ENCODE measurements around the gene OR10C1. TPM values are rescaled to one million over a fixed set of nuclear protein-coding genes. Genes with fewer than 3 reads are reported as not detected.

The OR10C1 gene
- total and polyA plus RNA-seq, 4 donors: not detected

DNA sequence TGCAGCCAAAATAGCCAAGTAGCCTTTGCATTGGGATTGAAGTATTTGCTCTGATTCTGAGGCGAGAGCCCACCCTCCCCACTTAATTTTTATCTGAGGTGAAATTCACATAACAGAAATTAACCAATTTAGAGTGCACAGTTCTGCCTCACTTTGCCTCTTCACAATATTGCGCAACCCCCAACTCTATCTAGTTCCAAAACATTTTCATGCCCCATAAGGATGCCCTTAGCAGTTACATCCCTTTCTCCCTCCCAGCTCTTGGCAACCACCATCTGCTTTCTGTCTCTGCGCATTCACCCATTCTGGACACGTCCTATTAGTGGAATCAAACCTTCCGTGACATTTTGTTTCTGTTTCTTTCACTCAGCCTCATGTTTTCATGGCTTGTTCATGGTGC is 39.6 kb downstream of the OR10C1 start:
- ATAC-seq (ENCODE audit: insufficient read depth, low FRiP score) (no peak), DNase-seq (no peak)
- H3K27ac ChIP-seq (ENCODE audit: low read depth in 1 of 2, low read length in 1 of 2): no peak overlapping the region
- no peak overlapping the region for H3K9ac ChIP-seq (ENCODE audit: insufficient read depth in 1 of 2, low read length in 2 of 2)
- no peaks in the 10 kb centered on the region for H3K36me3 ChIP-seq (ENCODE audit: control insufficient read depth in 4 of 4, insufficient read depth in 4 of 4, low read length in 4 of 4)
- TF ChIP-seq, protein P1, sequence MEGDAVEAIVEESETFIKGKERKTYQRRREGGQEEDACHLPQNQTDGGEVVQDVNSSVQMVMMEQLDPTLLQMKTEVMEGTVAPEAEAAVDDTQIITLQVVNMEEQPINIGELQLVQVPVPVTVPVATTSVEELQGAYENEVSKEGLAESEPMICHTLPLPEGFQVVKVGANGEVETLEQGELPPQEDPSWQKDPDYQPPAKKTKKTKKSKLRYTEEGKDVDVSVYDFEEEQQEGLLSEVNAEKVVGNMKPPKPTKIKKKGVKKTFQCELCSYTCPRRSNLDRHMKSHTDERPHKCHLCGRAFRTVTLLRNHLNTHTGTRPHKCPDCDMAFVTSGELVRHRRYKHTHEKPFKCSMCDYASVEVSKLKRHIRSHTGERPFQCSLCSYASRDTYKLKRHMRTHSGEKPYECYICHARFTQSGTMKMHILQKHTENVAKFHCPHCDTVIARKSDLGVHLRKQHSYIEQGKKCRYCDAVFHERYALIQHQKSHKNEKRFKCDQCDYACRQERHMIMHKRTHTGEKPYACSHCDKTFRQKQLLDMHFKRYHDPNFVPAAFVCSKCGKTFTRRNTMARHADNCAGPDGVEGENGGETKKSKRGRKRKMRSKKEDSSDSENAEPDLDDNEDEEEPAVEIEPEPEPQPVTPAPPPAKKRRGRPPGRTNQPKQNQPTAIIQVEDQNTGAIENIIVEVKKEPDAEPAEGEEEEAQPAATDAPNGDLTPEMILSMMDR (IDR thresholded peaks at IDR 0.05; ENCODE audit: control extremely low read depth, extremely low read depth): no peak
- H3K27me3 ChIP-seq (ENCODE audit: control insufficient read depth in 3 of 3, insufficient read depth in 3 of 3, low read length in 2 of 3): no peaks in the 10 kb centered on the region
- H3K4me1 ChIP-seq (ENCODE audit: control insufficient read depth in 5 of 5, insufficient read depth in 5 of 5, low read length in 5 of 5): no peaks in the 10 kb centered on the region
- WGBS, 2 donors: 87 to 92% methylated on average over 5 of the region's 5 CpGs
- no peak overlapping the region for H3K4me3 ChIP-seq
- H3K9me3 ChIP-seq (ENCODE audit: control insufficient read depth in 4 of 4, insufficient read depth in 3 of 4, low read length in 3 of 4): peaks cover 0 to 4% (median 1%) of the 10 kb centered on the region in 4 donors

DNA sequence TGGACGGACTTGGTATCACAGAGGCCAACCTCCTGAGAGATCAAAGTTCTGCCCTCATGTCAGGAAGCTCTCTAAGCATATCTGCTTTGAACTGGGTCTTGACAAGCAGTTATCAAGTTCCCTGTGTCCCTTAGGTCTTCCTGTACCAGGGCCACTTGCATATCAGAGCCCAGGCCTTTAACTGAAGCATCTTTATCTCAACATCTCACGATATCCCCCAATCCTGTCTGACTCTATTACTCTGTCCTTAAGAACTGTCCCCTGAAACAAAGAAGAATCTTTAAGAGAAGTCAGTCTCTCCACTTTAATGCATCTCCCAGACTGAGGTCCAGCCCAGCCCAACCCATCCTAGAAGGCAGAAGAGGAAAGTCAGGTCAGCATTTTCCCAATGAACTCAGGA is 40.5 kb downstream of the OR10C1 start:
- Histone ChIP-seq H3K4me3 (no peak overlapping the region), H3K27ac (ENCODE audit: low read depth in 1 of 2, low read length in 1 of 2) (no peak overlapping the region), H3K9ac (ENCODE audit: insufficient read depth in 1 of 2, low read length in 2 of 2) (no peak overlapping the region), H3K27me3 (ENCODE audit: control insufficient read depth in 3 of 3, insufficient read depth in 3 of 3, low read length in 2 of 3) (no peaks in the 10 kb centered on the region), H3K9me3 (ENCODE audit: control insufficient read depth in 4 of 4, insufficient read depth in 3 of 4, low read length in 3 of 4) (peaks cover 0 to 4% (median 1%) of the 10 kb centered on the region in 4 donors), H3K4me1 (ENCODE audit: control insufficient read depth in 5 of 5, insufficient read depth in 5 of 5, low read length in 5 of 5) (no peaks in the 10 kb centered on the region), H3K36me3 (ENCODE audit: control insufficient read depth in 4 of 4, insufficient read depth in 4 of 4, low read length in 4 of 4) (no peaks in the 10 kb centered on the region)
- no peak for DNase-seq
- TF ChIP-seq, protein P1 (IDR thresholded peaks at IDR 0.05; ENCODE audit: control extremely low read depth, extremely low read depth): no peak
- no peak for ATAC-seq (ENCODE audit: insufficient read depth, low FRiP score)
- WGBS, 2 donors: 70 to 83% methylated on average over 2 of the region's 2 CpGs

DNA sequence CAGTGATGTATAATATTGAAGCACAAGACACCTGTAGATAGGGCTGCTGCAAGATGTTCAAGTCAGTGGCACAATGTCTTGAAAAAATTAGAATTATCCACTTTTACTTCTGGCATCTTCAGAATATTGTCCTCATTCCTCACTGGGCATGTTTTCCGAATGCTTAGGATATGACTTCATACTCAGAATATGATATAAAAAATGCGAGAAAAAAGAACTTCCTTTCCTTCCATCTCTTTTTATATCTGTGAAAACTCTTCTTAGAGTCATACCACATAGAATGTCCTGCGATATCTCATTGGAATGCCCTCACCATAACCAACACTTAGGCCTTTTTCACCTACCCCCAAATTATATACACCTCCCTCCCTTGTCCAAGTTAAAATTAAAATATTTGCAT is 44.1 kb downstream of the OR10C1 start:
- H3K9ac ChIP-seq (ENCODE audit: insufficient read depth in 1 of 2, low read length in 2 of 2): no peak overlapping the region
- H3K9me3 ChIP-seq (ENCODE audit: control insufficient read depth in 4 of 4, insufficient read depth in 3 of 4, low read length in 3 of 4): peaks cover 0 to 4% (median 0%) of the 10 kb centered on the region in 4 donors
- no peak for ATAC-seq (ENCODE audit: insufficient read depth, low FRiP score)
- TF ChIP-seq, protein P1 (IDR thresholded peaks at IDR 0.05; ENCODE audit: control extremely low read depth, extremely low read depth): no peak
- 82 to 92% methylated on average over 3 of the region's 3 CpGs for WGBS, 2 donors
- H3K4me3 ChIP-seq: no peak overlapping the region
- no peaks in the 10 kb centered on the region for H3K36me3 ChIP-seq (ENCODE audit: control insufficient read depth in 4 of 4, insufficient read depth in 4 of 4, low read length in 4 of 4)
- no peaks in the 10 kb centered on the region for H3K4me1 ChIP-seq (ENCODE audit: control insufficient read depth in 5 of 5, insufficient read depth in 5 of 5, low read length in 5 of 5)
- DNase-seq: no peak
- H3K27ac ChIP-seq (ENCODE audit: low read depth in 1 of 2, low read length in 1 of 2): no peak overlapping the region
- peaks cover 0 to 2% (median 0%) of the 10 kb centered on the region in 3 donors for H3K27me3 ChIP-seq (ENCODE audit: control insufficient read depth in 3 of 3, insufficient read depth in 3 of 3, low read length in 2 of 3)

DNA sequence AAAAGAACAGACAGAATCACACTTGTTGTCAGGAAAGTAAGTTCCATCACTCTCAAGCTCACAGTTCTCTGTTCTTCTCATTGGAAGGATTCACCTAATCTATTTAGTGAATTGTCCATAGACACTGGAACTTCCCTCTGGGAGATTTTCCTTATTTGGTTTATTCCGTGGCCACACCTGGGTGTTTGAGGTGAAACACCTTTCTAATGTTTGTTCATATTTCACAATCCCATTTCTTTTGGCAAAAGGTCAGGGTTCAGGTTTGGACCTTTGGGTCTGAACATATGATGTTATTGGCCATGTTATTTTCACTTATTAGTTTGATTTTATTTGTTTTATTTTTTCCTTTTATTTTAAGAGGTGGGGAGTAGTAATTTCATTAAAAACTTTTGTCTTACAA is 44.6 kb downstream of the OR10C1 start:
- no peak for ATAC-seq (ENCODE audit: insufficient read depth, low FRiP score)
- peaks cover 0 to 4% (median 0%) of the 10 kb centered on the region in 4 donors for H3K9me3 ChIP-seq (ENCODE audit: control insufficient read depth in 4 of 4, insufficient read depth in 3 of 4, low read length in 3 of 4)

More for the DNA sequence above, 44.6 kb downstream of the OR10C1 start:
- Histone ChIP-seq H3K27ac (ENCODE audit: low read depth in 1 of 2, low read length in 1 of 2) (no peak overlapping the region), H3K4me1 (ENCODE audit: control insufficient read depth in 5 of 5, insufficient read depth in 5 of 5, low read length in 5 of 5) (no peaks in the 10 kb centered on the region), H3K9ac (ENCODE audit: insufficient read depth in 1 of 2, low read length in 2 of 2) (no peak overlapping the region), H3K36me3 (ENCODE audit: control insufficient read depth in 4 of 4, insufficient read depth in 4 of 4, low read length in 4 of 4) (no peaks in the 10 kb centered on the region), H3K27me3 (ENCODE audit: control insufficient read depth in 3 of 3, insufficient read depth in 3 of 3, low read length in 2 of 3) (peaks cover 0 to 2% (median 0%) of the 10 kb centered on the region in 3 donors), H3K4me3 (no peak overlapping the region)
- no peak for DNase-seq
- TF ChIP-seq, protein P1 (IDR thresholded peaks at IDR 0.05; ENCODE audit: control extremely low read depth, extremely low read depth): no peak
- 58 to 81% methylated on average over 1 of the region's 1 CpG for whole genome bisulfite sequencing, 2 donors
